ENCODE results near the gene IL36B. TPM values are rescaled to one million over a fixed set of nuclear protein-coding genes. Genes with fewer than 3 reads are reported as not detected.

Gene IL36B
- not detected in 2 replicates for total RNA-seq

DNA sequence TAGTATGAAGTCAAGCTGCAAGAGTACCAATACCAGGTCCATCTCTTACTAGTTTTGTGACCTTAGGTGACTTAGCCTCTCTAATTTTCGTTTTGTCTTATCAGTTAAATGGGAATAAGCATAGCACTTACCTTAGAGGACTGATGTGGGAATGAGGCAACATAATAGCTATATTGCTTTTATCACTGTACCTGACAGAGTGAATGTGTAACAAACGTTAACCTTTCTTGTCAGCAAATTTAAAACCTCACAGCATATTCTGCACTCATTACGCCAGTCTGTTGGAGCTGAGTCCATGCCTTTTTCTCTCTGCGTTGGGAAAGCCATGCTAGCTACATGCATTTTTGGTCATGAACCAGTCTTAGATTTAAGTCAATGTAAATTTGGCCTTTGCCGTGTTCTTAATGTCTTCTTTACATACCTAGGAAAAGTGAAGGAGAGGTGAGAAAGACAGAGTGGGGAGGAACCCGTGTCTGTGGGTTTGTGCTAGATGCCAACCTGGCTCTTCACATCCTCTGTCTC is at the start of gene IL36B:
TSS of gene IL36B (minus strand) at position 472 of the 522 bp plus-strand sequence.

DNA sequence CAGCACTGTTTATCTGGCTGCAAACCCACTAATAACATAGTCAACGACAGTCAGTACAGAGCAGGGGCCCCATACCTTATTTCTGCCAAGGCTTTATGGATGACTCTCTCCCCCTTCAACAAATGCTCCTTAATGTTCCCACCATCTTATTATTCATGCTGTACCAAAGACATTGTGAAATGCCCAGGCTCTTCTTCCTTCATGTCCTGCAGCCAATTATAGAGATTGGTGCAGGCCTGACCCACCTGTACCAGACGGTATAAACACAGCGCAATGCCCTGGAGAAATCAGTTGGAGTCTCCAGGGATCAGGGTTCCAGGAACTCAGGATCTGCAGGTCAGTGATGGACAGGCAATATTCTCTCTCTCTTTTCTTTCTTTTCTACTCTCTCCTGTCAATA is 15.0 kb upstream of the IL36B start, which contains the start of gene IL1F10:
TSS of gene IL1F10 (plus strand) at position 290 of the 400 bp plus-strand sequence. CDS start 4,769 bp downstream, outside the sequence.

DNA sequence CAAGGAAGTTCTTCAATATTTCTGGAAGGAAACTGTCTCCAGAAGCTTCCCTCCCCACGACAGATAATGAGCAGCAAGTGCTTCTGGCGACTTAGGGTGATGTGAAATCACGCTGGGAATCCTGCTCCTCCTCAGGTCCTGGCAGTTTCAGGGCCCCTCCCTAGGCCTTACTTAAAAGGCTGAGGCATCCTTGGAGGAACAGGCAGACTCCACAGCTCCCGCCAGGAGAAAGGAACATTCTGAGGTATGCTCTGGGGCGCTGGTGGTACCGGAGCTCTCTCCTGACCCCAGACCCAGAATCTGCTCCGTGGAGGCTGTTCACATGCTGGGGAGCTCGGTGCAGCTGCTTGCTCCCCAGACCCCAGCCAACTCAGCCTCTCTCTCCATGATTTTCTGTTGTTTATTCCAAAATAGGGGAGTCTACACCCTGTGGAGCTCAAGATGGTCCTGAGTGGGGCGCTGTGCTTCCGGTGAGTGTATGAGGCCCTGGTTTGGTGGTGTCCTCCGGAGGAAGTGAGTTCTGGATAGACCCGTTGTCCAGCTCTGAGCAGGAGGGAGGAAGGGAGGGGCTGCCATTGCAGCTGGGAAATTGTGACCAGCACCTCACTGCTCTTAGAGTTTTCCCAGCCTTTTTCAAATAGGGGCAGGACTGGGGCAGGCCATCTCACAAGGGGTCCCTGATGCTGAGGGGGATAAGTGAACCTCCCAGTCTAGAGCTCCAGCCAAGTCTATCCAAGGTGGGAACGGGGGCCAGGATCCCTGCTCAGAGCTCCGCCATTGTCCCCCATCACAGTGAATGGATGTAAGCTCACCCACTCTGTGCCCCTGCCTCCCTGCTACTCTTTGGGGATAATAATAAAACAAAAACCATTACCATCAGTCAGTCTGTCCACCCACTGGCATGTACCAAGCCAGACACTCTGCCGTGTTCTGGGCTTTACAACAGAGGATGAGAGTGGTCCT is 6.6 kb upstream of the IL36B start, which contains the start of gene IL36RN:
TSS of gene IL36RN (plus strand) at position 201 of the 963 bp plus-strand sequence. CDS start at position 442, 241 bp downstream.

DNA sequence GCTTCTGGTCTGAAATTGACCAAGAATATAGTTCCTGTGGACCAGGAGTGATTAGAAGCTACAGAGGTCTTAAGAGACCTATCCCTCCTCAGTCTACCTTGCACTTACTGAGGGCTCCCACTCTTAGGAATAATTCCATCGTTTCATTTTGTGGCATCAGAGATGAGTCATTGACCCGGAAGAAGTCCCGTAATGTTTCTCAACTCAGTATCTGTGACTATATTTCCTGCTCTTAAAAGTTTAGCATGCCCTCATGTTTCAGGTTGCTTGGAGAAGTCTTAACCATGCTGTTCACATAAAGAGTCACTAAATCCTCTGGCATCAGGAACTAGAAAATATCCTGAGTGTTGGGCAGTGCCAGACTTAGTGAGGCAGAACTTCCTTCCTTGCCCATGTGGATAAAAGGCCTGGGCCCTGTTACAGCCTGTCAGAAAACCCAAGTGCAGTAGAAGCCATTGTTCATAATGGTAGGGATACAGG is 47.6 kb downstream of the IL36B start, which contains the start of gene IL36A:
TSS of gene IL36A (plus strand) at position 430 of the 480 bp plus-strand sequence. CDS start 413 bp downstream, outside the sequence.

GRCh38 chr2:112977559-112978056 is 75.1 kb downstream of the IL36B start, which contains the start of gene IL36G:
IL36G (plus strand) TSS chr2:112978006; CDS start chr2:112978639, 633 bp downstream.

Other genes starting within 250 kb of the IL36B start
- 0.18 TPM in 1 of 2 replicates, not detected in the other for gene IL1B, start 216.1 kb downstream of the IL36B start, total RNA-seq
- not detected in 2 replicates for gene IL37, start 141.7 kb downstream of the IL36B start, total RNA-seq
- not detected in 2 replicates for gene IL36G, start 74.9 kb downstream of the IL36B start, total RNA-seq
- gene IL36A, start 47.4 kb downstream of the IL36B start, total RNA-seq: not detected in 2 replicates
- not detected in 2 replicates for gene IL36RN, start 6.3 kb upstream of the IL36B start, total RNA-seq
- not detected in 2 replicates for gene IL1F10, start 15.1 kb upstream of the IL36B start, total RNA-seq
- gene IL1RN, start 74.7 kb upstream of the IL36B start, total RNA-seq: not detected in 2 replicates
- gene PSD4, start 121.1 kb upstream of the IL36B start, total RNA-seq: 3.2 and 4.6 TPM in 2 replicates
- gene PAX8, start 226.1 kb upstream of the IL36B start, total RNA-seq: 0.18 and 0.86 TPM in 2 replicates